SH-SY5Y (cell line): Measurements from ENCODE around the gene ECE1.

ENCODE experiments used
- GATA2 ChIP-seq: IDR thresholded peaks from 2 replicates; pipeline ENCODE4 v1.6.1; 2011; ENCODE audit warnings: mild to moderate bottlenecking, low read depth, low read length
- GATA3 ChIP-seq: IDR thresholded peaks from 2 replicates; pipeline ENCODE4 v1.6.1; 2011; ENCODE audit warnings: low read depth, mild to moderate bottlenecking, low read length, moderate library complexity

GRCh38 chr1:21232044-21232443 lies 58.2 kb downstream of the ECE1 start:
- TF ChIP-seq GATA2, result no peak
- TF ChIP-seq GATA3, result no peak
